ENCODE data around the gene RASL12.

DNA sequence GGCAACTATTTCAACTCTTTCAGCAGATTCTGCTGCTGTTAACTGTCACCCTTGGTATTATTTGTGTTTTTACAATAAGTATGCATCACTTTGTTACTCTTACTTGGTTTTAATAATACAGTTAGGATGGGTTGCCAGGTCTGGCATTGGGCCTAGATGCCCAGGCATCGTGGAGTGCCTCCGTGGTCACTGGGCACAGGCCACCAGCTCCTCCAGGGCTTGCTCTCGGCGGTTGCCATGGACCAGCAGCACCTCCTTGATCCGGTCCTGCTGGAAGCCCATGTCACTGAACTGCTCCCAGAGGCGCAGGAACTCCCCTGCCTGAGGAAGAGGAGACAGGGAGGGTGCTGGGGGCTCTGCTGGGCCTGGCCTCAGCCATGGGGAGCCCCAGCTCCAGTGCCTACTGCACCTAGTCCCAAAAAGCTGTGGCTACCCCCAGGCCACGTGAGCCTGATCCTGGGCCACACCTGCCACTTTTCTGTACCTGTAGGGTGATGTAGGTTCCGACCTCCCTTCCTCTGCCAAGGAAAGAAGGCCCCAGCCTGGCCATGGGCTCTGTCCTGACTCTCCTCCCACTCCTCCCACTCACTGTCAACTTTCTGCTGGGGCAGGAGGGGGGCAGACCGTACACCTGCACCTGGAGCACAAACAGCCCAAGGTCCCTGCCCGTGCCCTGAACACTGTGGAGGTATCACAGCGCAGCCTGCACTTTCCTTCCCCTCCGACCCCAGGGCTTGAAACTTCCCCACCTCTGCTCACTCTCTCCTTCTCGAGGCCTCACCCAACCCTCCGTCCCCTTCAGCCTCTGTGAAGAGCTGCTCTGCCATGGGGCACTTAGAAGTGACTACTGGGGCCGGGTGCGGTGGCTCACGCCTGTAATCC is 25.4 kb upstream of the RASL12 start:
- TF ChIP-seq, protein P1, sequence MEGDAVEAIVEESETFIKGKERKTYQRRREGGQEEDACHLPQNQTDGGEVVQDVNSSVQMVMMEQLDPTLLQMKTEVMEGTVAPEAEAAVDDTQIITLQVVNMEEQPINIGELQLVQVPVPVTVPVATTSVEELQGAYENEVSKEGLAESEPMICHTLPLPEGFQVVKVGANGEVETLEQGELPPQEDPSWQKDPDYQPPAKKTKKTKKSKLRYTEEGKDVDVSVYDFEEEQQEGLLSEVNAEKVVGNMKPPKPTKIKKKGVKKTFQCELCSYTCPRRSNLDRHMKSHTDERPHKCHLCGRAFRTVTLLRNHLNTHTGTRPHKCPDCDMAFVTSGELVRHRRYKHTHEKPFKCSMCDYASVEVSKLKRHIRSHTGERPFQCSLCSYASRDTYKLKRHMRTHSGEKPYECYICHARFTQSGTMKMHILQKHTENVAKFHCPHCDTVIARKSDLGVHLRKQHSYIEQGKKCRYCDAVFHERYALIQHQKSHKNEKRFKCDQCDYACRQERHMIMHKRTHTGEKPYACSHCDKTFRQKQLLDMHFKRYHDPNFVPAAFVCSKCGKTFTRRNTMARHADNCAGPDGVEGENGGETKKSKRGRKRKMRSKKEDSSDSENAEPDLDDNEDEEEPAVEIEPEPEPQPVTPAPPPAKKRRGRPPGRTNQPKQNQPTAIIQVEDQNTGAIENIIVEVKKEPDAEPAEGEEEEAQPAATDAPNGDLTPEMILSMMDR (IDR thresholded peaks at IDR 0.05; ENCODE audit: poor library complexity): no peak
- no peak for TF ChIP-seq EZH2 (IDR thresholded peaks at IDR 0.05; ENCODE audit: borderline replicate concordance)
